ENCODE results near the gene ASPHD2.

GRCh38 chr22:26383968-26384556 lies 45.0 kb upstream of the ASPHD2 start:
- TF ChIP-seq TCF12 (IDR thresholded peaks at IDR 0.05; ENCODE audit: low read depth) (no peak), CREB1 (IDR thresholded peaks at IDR 0.05; ENCODE audit: low read depth) (no peak), CEBPB (IDR thresholded peaks at IDR 0.05) (no peak), EP300 (IDR thresholded peaks at IDR 0.05; ENCODE audit: borderline replicate concordance) (no peak), TAF1 (IDR thresholded peaks at IDR 0.05; ENCODE audit: low read depth) (no peak), RAD21 (IDR thresholded peaks at IDR 0.05; ENCODE audit: low read depth) (no peak), FOXM1 (IDR thresholded peaks at IDR 0.05; ENCODE audit: borderline replicate concordance, low read depth) (no peak), YY1 (IDR thresholded peaks at IDR 0.05; ENCODE audit: low read depth) (no peak), TEAD4 (IDR thresholded peaks at IDR 0.05) (no peak)
- TF ChIP-seq, protein P1, sequence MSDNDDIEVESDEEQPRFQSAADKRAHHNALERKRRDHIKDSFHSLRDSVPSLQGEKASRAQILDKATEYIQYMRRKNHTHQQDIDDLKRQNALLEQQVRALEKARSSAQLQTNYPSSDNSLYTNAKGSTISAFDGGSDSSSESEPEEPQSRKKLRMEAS (IDR thresholded peaks at IDR 0.05), result no peak
- TF ChIP-seq, protein P2, sequence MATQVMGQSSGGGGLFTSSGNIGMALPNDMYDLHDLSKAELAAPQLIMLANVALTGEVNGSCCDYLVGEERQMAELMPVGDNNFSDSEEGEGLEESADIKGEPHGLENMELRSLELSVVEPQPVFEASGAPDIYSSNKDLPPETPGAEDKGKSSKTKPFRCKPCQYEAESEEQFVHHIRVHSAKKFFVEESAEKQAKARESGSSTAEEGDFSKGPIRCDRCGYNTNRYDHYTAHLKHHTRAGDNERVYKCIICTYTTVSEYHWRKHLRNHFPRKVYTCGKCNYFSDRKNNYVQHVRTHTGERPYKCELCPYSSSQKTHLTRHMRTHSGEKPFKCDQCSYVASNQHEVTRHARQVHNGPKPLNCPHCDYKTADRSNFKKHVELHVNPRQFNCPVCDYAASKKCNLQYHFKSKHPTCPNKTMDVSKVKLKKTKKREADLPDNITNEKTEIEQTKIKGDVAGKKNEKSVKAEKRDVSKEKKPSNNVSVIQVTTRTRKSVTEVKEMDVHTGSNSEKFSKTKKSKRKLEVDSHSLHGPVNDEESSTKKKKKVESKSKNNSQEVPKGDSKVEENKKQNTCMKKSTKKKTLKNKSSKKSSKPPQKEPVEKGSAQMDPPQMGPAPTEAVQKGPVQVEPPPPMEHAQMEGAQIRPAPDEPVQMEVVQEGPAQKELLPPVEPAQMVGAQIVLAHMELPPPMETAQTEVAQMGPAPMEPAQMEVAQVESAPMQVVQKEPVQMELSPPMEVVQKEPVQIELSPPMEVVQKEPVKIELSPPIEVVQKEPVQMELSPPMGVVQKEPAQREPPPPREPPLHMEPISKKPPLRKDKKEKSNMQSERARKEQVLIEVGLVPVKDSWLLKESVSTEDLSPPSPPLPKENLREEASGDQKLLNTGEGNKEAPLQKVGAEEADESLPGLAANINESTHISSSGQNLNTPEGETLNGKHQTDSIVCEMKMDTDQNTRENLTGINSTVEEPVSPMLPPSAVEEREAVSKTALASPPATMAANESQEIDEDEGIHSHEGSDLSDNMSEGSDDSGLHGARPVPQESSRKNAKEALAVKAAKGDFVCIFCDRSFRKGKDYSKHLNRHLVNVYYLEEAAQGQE (IDR thresholded peaks at IDR 0.05; ENCODE audit: low read depth), result no peak

Data from Ishikawa (cell line).